GM12892 (cell line): ENCODE results near the gene CARS1.

Experiments used
- DNase-seq: peaks from one replicate; pipeline ENCODE4 v3.0.0; 2011; ENCODE audit not compliant: insufficient read length
- FAIRE-seq: peaks from 2 replicates; lab custom pipeline; 2011; peaks lifted over from hg19 to GRCh38; lab: Jason Lieb, UNC
- POLR2A ChIP-seq: IDR thresholded peaks from 2 replicates; pipeline ENCODE4 v1.6.1; 2011; ENCODE audit warnings: low read depth, low read length, control low read depth
- POLR2AphosphoS5 ChIP-seq: IDR thresholded peaks from 2 replicates; pipeline ENCODE4 v1.6.1; 2011; ENCODE audit warnings: low read depth, low read length, control low read depth
- TAF1 ChIP-seq: IDR thresholded peaks from 2 replicates; pipeline ENCODE4 v1.6.1; 2011; ENCODE audit warnings: low read depth, mild to moderate bottlenecking, control low read depth, low read length, borderline replicate concordance

The CARS1 gene

DNA sequence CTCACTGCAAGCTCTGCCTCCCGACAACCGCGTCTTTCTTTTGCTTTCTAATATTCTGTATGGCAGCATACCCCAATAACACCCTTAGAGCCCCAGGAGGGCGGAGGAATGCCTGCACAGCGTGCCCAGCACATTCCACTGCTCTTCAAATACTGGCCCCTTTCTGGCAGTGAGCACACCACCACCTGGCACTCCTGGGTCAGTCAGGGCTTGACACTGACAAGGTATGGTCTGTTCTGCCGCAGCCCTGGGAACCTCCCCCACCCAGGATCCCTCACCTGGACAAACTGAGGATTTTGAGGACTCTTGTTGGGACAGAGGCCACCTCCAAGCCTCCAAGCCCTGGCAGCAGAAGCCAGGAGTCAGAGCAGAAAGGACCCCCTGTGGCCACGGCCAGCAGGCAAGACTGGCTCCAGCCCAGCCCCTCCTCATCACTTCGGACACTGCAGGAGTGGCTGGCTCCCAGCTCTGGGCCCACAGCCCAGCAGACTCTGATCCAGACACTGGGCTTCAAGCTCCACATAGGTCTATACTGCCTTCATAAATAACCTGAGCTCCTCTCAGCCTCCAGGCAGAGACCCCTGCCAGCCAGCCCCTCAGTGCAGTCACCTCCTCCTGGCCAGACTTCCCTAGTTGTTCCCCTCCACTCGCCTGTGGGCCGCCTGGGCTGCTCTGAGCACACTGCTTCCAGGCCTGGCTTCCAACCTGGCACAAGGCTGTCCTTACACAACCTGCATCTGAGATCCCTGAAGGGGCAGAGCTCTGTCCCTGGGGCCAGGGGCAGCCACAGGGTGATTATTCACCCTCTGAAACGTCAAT lies 14.5 kb downstream of the CARS1 start:
- DNase-seq (no peak), FAIRE-seq (no peak)
- TF ChIP-seq TAF1 (no peak), POLR2AphosphoS5 (no peak), POLR2A (no peak)

DNA sequence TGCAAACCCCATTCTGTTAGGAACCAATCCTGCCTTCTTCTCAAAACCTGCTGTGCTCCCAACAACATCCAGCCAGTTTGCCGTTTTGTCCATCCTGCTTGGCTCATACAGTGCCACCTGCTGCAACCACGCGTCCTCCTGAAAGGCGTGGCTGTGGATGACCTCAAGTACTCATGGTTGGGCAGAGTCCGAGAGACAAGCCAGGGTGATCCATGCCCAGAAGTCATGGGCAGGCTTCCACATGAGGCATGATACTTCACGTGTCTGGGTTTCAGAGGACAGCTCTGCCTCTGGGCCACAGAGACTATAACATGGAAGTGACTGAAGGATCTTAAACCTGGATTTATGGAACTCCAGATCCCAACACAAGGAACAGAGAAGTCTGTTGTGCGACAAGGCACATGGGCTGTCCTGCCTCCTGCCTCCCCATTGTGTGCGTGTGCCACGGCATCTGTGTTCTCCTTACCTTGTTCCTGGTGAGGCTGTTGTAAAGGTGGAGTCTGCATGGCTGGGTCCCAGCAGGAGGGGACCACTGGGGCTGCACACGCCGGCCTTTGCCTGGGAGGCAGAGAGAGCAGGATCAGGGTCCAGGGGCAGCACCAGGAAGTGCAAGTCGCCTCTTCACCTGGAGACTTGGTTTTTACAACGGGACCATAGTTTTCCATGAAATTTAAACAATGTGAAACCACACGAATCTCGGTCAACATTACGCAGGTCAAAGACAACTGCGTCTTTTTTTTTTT lies 15.4 kb downstream of the CARS1 start:
- FAIRE-seq (peak; percentile 62), DNase-seq (no peak)
- no peak for TF ChIP-seq TAF1
- no peak for TF ChIP-seq POLR2A
- TF ChIP-seq POLR2AphosphoS5, result no peak

DNA sequence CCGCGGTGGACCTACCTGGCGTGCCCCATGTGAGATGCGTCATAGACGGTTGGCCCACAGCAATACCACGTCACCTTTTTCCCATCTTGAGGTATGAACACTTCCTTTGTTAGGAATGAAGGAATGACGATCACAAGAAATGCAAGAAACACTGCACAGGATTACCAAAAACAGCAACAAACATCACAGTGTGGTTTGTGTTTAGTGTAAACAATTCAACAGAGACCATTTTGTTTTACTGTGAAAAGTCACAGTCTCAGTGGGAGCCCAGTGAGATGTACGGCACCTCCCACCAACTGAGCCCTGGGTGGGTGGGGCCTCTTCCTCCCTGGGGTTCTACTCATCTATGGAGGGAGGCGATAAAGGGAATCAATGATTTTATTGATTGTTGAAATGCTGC lies 16.3 kb downstream of the CARS1 start:
- FAIRE-seq (no peak), DNase-seq (no peak)
- no peak for TF ChIP-seq POLR2A
- no peak for TF ChIP-seq TAF1
- TF ChIP-seq POLR2AphosphoS5, result no peak

DNA sequence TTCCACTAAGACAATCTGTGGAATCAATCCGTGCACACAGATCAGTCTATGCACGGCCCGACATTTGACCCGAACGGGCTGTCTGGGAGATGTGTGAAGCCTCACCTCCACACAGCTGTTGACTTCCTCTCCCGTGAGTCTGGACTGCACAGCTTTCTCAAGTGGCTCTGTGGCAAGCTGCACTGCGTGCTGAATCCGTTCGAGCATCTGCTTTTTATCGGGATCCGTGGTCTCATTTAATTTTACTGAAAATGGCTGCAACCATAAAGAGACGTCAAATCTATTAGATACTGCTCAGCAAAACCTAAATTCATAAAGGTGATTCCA lies 19.3 kb downstream of the CARS1 start:
- no peak for TF ChIP-seq POLR2A
- no peak for TF ChIP-seq POLR2AphosphoS5
- no peak for TF ChIP-seq TAF1
- DNase-seq, result no peak
- FAIRE-seq, result no peak

DNA sequence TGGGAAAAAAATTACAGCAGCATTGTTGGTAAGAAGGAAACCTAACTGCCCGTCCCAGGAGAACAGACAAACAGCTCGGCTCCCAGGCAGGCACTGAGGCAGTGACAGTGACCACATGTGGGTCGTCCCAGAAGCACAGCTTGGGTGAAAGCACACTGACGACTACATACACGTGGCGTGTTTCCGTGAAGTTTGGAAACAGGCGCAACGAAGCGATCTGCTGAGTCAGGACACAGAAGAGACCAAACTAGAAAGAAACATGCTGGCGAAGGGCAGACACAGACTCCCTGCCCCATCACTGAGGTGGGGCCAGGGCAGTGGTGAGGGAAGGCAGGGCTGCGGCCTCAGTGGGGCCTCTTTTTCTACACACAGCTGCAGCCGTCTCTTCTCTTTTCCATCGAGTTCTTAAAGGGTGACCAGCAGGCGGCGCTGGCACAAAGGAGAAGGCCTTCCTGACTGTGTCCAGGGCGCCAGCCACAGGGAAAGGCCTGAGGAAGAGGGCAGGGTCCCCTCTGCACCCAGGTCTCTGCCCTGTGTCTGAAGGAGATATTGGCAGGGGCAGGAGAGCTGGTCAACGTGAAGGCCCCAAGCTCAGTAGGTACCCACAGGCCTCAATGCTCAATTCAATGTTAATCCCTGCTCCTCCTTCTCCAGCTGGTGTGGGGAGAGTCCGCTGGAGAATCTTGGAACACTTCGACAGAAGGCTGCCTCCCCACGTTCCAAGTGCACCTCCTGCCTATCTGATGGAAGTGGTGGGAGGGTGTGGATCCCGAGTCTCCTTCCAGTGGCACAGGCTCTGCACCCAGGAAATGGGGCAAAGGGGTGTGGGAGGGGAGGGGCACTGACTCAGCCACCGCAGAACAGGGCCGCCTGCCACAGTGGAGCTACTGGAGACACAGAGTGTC lies 19.9 kb downstream of the CARS1 start:
- peak; percentile 48 for DNase-seq
- FAIRE-seq, result peak; percentile 80

DNA sequence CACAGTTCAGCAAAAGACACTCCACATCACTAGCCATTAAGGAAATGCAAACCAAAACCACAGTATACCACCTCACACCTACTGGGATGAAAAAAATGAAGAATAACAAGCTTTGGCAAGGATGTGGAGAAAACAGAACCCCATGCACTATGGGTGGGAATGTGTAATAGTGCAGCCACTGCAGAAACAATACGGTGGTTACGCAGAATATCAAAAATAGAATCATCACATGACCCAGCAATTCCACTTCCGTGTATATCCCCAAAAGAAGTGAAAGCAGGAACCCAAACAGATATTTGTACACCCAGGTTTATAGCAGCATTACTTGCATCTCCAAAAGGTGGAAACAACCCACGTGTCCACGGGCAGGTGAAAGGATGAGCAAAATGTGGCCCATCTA lies 20.8 kb downstream of the CARS1 start:
- TF ChIP-seq POLR2A, result no peak
- TF ChIP-seq TAF1, result no peak
- TF ChIP-seq POLR2AphosphoS5, result no peak
- FAIRE-seq (no peak), DNase-seq (no peak)

More for the DNA sequence above, 19.9 kb downstream of the CARS1 start:
- TF ChIP-seq POLR2AphosphoS5 (no peak), TAF1 (no peak), POLR2A (no peak; the same call in 1 of the 2 replicates)

DNA sequence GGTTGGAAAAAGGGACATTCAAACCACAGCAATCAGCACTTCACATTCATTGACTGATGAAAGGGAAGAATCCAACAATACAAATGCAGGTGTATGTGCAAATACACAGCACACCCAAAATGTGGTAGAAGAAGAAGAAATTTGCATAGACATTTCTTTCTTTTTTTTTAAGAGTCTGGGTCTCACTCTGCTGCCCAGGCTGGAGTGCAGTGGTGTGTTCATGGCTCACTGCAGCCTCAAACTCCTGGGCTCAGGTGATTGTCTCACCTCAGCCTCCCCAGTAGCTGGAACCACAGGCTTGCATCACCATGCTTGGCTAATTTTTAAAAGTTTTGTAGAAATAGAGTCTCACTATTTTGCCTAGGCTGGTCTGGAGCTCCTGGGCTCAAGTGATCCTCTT lies 21.9 kb downstream of the CARS1 start:
- TF ChIP-seq POLR2A (no peak), TAF1 (no peak), POLR2AphosphoS5 (no peak)
- no peak for FAIRE-seq
- DNase-seq, result no peak

DNA sequence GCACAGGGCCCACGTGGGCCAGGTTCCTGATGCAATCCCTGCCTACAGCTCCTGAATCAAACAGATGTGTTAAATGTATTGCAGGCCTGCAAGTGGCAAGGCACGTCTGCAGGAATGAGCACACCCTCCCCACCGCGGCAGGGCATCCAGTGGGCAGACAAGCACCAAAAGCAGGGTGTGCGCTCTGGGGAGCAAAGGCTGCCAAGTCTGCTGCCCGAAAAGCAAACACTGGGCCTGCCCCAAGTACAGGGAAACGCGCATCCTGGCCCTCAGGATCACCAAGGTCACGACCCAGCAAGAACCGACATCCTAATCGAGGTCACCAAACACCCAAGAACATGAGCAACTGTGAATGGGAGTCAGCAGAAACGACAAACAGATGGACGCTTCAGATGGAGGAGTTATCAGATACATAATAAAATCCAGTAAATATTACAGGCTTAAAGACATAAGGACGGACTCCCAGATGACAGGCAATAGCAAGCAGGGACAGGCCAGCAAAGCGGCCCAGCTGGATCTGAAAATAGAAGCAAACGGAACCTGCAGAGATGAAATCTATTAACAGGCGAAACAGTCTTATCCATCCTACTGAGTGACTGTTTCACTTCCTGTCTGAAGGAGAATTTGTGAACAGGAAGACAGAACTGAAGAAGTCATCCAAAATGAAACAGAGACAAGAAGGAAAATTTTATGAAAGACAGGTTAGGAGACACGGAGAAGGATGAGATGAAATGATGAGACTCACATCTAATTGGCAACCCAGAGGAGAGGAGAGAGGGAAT lies 26.7 kb downstream of the CARS1 start:
- FAIRE-seq (peak; percentile 70), DNase-seq (no peak)
- TF ChIP-seq TAF1 (no peak), POLR2AphosphoS5 (no peak), POLR2A (no peak)

DNA sequence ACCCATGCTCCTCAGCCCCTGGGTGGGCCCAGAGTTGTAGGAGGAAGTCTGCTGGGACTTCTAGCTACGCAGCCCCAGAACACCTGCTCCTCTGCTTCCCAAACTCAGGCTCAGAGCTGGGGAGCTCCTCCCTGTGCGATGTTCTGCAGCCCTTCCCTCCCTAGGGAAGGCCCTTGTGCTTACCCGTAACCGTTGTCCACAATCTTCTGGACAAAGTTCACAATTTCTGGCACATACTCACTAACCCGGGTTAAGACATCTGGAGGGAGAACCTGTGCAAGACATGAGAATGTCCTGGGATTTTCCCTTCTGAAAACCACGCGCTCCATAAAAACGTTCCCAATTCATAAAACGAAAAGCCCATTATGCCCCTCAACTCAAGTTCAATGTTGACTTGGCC lies 28.4 kb downstream of the CARS1 start:
- TF ChIP-seq POLR2A (no peak), TAF1 (no peak), POLR2AphosphoS5 (no peak)
- FAIRE-seq, result no peak
- no peak for DNase-seq

DNA sequence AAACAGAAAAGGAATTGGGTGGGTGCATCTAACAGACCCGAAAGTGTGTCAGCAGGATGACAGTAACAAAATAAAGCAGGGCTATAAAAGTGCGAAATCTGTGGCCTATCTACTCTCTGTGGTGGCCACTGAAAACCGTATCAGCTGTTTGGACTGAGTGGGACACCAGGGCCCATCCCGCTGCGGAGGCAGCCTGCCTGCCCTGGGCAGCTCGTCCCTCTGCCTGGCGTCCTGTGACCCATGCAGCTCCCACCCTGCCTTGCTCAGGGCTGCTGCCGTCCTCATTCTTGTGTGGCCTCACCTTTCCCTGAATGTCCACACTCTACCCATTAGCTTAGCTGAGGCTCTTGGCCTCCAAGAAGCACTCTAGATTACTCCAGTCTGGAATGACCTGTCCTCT lies 30.4 kb downstream of the CARS1 start:
- TF ChIP-seq POLR2A, result no peak
- TF ChIP-seq POLR2AphosphoS5, result no peak
- TF ChIP-seq TAF1, result no peak
- FAIRE-seq, result no peak

DNA sequence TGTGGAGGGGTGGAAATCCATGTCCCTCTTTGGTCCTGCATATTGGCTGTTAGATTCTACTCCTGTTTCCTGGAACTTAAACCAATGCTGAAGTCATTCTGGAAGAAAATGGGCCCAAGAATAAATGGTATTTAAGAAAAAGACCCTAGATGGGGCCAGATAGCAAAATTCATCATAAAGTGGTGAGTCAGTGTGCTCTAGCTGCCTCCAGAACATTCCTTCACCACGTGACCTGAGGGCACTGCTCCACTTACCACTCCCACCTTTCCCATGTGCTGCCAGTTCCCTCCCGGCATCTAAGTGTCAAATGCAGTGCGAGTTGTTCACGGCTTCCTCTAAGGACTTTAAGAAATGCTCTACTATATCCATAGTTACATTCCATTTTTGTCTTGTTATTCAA lies 34.2 kb downstream of the CARS1 start:
- DNase-seq, result no peak
- FAIRE-seq, result no peak
- TF ChIP-seq POLR2AphosphoS5 (no peak), POLR2A (no peak), TAF1 (no peak)

More for the DNA sequence above, 30.4 kb downstream of the CARS1 start:
- DNase-seq, result no peak
